ENCODE data around the gene FARSA.

Gene FARSA

GRCh38 chr19:12939975-12940423 is 6.5 kb upstream of the FARSA start:
- TF ChIP-seq ZFX (IDR thresholded peaks at IDR 0.05) (no peak), CTCF (conservative IDR thresholded peaks at IDR 0.05) (no peak)
- H3K27ac ChIP-seq: peak overlapping the region; percentile 14

- H3K27ac ChIP-seq: peak overlapping the region; percentile 95
- TF ChIP-seq CTCF (conservative IDR thresholded peaks at IDR 0.05): no peak
- peak; percentile 65; the same call in 1 of the 2 replicates for TF ChIP-seq ZFX (IDR thresholded peaks at IDR 0.05)
Observed at GRCh38 chr19:12938779-12939601, 5.5 kb upstream of the FARSA start.

- TF ChIP-seq ZFX (IDR thresholded peaks at IDR 0.05) (no peak), CTCF (conservative IDR thresholded peaks at IDR 0.05) (no peak)
- H3K27ac ChIP-seq: peak within 1 kb of the TSS; percentile 95
Observed at GRCh38 chr19:12937927-12938778, 4.6 kb upstream of the FARSA start, which contains the start of gene CALR. Gene CALR, plus strand, starts transcription at chr19:12938609. Its CDS starts 71 bp downstream, at chr19:12938680.

GRCh38 chr19:12937093-12937926 is 3.8 kb upstream of the FARSA start:
- TF ChIP-seq ZFX (IDR thresholded peaks at IDR 0.05): no peak
- peak overlapping the region; percentile 95 for H3K27ac ChIP-seq

GRCh38 chr19:12936582-12936981 is 3.1 kb upstream of the FARSA start:
- TF ChIP-seq ZFX (IDR thresholded peaks at IDR 0.05) (no peak), CTCF (conservative IDR thresholded peaks at IDR 0.05) (no peak)
- no peak overlapping the region; the same call in 1 of the 2 replicates for H3K27ac ChIP-seq

GRCh38 chr19:12935071-12935470 is 1.6 kb upstream of the FARSA start:
- TF ChIP-seq CTCF (conservative IDR thresholded peaks at IDR 0.05) (no peak), ZFX (IDR thresholded peaks at IDR 0.05) (no peak)
- H3K27ac ChIP-seq: no peak overlapping the region

All from C4-2B (cell line).